Gastrocnemius medialis (tissue), 4 donors: Measurements from ENCODE around the gene FCN2.

ENCODE experiments used
- POLR2A ChIP-seq, 2 donors: fragments of 450-650 bp; IDR thresholded peaks; one replicate each; pipeline ENCODE4 v1.6.1; 2017; ENCODE audit warnings: antibody characterized with exemption in 2 of 2, mild to moderate bottlenecking in 2 of 2, moderate library complexity in 2 of 2
- TF ChIP-seq, protein P1 (sequence below), 5 experiments: fragments of 450-650 bp in 3 of 5; fragments of 200-600 bp in 2 of 5; sonication (generic) in 2 of 5; IDR thresholded peaks in 4 of 5; conservative IDR thresholded peaks in 1 of 5; 1 replicate in 4 of 5; 2 replicates in 1 of 5; pipeline ENCODE4 v1.5.1; 2016 to 2019; ENCODE audit warnings: antibody characterized with exemption in 5 of 5, mild to moderate bottlenecking in 3 of 5, moderate library complexity in 3 of 5

DNA sequence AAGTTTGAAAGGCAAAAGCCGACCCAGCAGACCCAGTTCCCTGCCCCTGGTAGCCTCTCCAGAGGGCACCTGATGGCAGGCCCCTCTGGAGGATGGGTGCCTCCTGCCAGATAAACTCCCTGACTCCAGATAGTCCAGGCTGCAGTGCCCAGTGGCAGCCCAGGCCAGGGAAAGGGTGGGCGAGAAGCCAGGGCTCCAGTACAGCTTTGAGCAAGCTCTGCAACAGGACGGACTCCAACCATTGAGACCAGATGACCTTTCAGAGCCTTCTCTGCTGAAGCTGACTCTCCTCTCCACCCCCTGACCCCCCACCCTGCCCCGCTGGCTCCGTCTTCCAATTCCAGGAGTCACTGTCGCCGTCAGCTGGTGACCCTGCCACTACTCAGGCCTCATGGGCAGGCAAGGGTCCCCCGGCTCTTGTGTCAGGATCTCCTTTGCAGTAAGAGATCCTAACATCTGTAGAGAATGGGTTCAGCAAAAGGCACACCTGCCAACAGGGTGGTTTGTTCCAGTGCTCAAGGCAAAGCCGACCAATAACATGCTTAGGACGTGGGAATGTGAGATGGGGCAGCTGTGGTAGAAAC is 52.6 kb downstream of the FCN2 start:
- TF ChIP-seq, protein P1, sequence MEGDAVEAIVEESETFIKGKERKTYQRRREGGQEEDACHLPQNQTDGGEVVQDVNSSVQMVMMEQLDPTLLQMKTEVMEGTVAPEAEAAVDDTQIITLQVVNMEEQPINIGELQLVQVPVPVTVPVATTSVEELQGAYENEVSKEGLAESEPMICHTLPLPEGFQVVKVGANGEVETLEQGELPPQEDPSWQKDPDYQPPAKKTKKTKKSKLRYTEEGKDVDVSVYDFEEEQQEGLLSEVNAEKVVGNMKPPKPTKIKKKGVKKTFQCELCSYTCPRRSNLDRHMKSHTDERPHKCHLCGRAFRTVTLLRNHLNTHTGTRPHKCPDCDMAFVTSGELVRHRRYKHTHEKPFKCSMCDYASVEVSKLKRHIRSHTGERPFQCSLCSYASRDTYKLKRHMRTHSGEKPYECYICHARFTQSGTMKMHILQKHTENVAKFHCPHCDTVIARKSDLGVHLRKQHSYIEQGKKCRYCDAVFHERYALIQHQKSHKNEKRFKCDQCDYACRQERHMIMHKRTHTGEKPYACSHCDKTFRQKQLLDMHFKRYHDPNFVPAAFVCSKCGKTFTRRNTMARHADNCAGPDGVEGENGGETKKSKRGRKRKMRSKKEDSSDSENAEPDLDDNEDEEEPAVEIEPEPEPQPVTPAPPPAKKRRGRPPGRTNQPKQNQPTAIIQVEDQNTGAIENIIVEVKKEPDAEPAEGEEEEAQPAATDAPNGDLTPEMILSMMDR (IDR thresholded peaks at IDR 0.05 in 4 of 5, conservative IDR thresholded peaks at IDR 0.05 in 1 of 5): no peak
- no peak for TF ChIP-seq POLR2A (IDR thresholded peaks at IDR 0.05)
